Neutrophil (primary cell): ENCODE results near the gene MAL.

ENCODE experiments used
- H3K27ac ChIP-seq: fragments of 200-600 bp; sonication (generic); 2 replicates; pipeline ENCODE4 v1.5.1; 2016; ENCODE audit warnings: mild to moderate bottlenecking, moderate library complexity
- H3K27me3 ChIP-seq: fragments of 200-600 bp; sonication (generic); 2 replicates; pipeline ENCODE4 v1.6.0; 2016; ENCODE audit warnings: mild to moderate bottlenecking
- H3K36me3 ChIP-seq: fragments of 200-600 bp; sonication (generic); 2 replicates; pipeline ENCODE4 v1.5.1; 2017
- H3K4me1 ChIP-seq, 2 experiments: fragments of 200-600 bp in 1 of 2; sonication (generic) in 1 of 2; 1 replicate in 1 of 2; 2 replicates in 1 of 2; pipeline versions ENCODE4 v1.5.1 to v1.6.1; 2013 to 2016; ENCODE audit warnings: low read depth in 1 of 2, low read length in 1 of 2, mild to moderate bottlenecking in 1 of 2, moderate library complexity in 1 of 2; ENCODE audit not compliant: control insufficient read depth in 1 of 2, insufficient read depth in 1 of 2
- H3K4me3 ChIP-seq, 2 experiments: fragments of 200-600 bp in 1 of 2; sonication (generic) in 1 of 2; 1 replicate in 1 of 2; 2 replicates in 1 of 2; pipeline ENCODE4 v1.5.1; 2013 to 2016; ENCODE audit warnings: low read depth in 1 of 2, low read length in 1 of 2, mild to moderate bottlenecking in 1 of 2, moderate library complexity in 1 of 2
- H3K9me3 ChIP-seq: fragments of 200-600 bp; sonication (generic); 2 replicates; pipeline ENCODE4 v1.5.1; 2016
- CTCF ChIP-seq: fragments of 200-600 bp; sonication (generic); IDR thresholded peaks from 2 replicates; pipeline ENCODE4 v1.5.1; 2016; ENCODE audit warnings: antibody characterized with exemption

The MAL gene

GRCh38 chr2:95018861-95019550 is 6.5 kb upstream of the MAL start:
- Histone ChIP-seq H3K27me3 (peaks cover 23% of the 10 kb centered on the region), H3K36me3 (no peaks in the 10 kb centered on the region), H3K4me1 (no peaks in the 10 kb centered on the region), H3K4me3 (no peak overlapping the region), H3K9me3 (no peaks in the 10 kb centered on the region), H3K27ac (no peak overlapping the region)
- TF ChIP-seq CTCF, result no peak

GRCh38 chr2:95019572-95019971 is 5.9 kb upstream of the MAL start:
- no peak overlapping the region for H3K4me3 ChIP-seq
- H3K27ac ChIP-seq, result no peak overlapping the region
- H3K27me3 ChIP-seq, result peaks cover 28% of the 10 kb centered on the region
- H3K36me3 ChIP-seq, result no peaks in the 10 kb centered on the region
- no peak for TF ChIP-seq CTCF
- no peaks in the 10 kb centered on the region for H3K4me1 ChIP-seq
- H3K9me3 ChIP-seq, result no peaks in the 10 kb centered on the region

- TF ChIP-seq CTCF, result no peak
- Histone ChIP-seq H3K36me3 (no peaks in the 10 kb centered on the region), H3K27me3 (peaks cover 37% of the 10 kb centered on the region), H3K4me3 (no peak overlapping the region), H3K9me3 (no peaks in the 10 kb centered on the region), H3K4me1 (no peaks in the 10 kb centered on the region), H3K27ac (no peak overlapping the region)
Measured at GRCh38 chr2:95020275-95021022, 5.1 kb upstream of the MAL start.

GRCh38 chr2:95021023-95021416 is 4.5 kb upstream of the MAL start:
- no peaks in the 10 kb centered on the region for H3K4me1 ChIP-seq
- no peaks in the 10 kb centered on the region for H3K9me3 ChIP-seq
- H3K27me3 ChIP-seq, result peaks cover 43% of the 10 kb centered on the region
- TF ChIP-seq CTCF, result no peak
- no peaks in the 10 kb centered on the region for H3K36me3 ChIP-seq
- no peak overlapping the region for H3K4me3 ChIP-seq
- no peak overlapping the region for H3K27ac ChIP-seq

GRCh38 chr2:95021847-95022246 is 3.7 kb upstream of the MAL start:
- H3K36me3 ChIP-seq, result no peaks in the 10 kb centered on the region
- H3K4me1 ChIP-seq, result no peaks in the 10 kb centered on the region
- H3K9me3 ChIP-seq, result no peaks in the 10 kb centered on the region
- no peak overlapping the region for H3K4me3 ChIP-seq
- no peak overlapping the region for H3K27ac ChIP-seq
- H3K27me3 ChIP-seq, result peaks cover 51% of the 10 kb centered on the region
- no peak for TF ChIP-seq CTCF
